Measurements from ENCODE around the gene NTM. TPM values are rescaled to one million over a fixed set of nuclear protein-coding genes. Genes with fewer than 3 reads are reported as not detected.

Gene NTM
- total RNA-seq, 2 donors from 2014 or later, result 1.7 to 3.6 TPM

- TF ChIP-seq CTCF (conservative IDR thresholded peaks at IDR 0.05), result no peak
- H3K27ac Mint-ChIP-seq, result no peak overlapping the region
- no peak overlapping the region for H3K27ac ChIP-seq (ENCODE audit: low read depth, low read length)
Measured at GRCh38 chr11:132251061-132251460, 880.6 kb downstream of the NTM start.

GRCh38 chr11:132253469-132254264 lies 883.3 kb downstream of the NTM start:
- no peak overlapping the region for H3K4me3 ChIP-seq (ENCODE audit: low read length)
- peaks cover 5% of the 10 kb centered on the region for H3K27me3 ChIP-seq (ENCODE audit: control insufficient read depth, insufficient read depth, low read length, poor library complexity, severe bottlenecking)
- Mint-ChIP-seq H3K27ac (no peak overlapping the region), H3K4me1 (no peaks in the 10 kb centered on the region), H3K27me3 (ENCODE audit: insufficient read depth) (no peaks in the 10 kb centered on the region), H3K9me3 (no peaks in the 10 kb centered on the region), H3K4me3 (no peak overlapping the region), H3K36me3 (ENCODE audit: low read depth) (no peaks in the 10 kb centered on the region)
- no peak for TF ChIP-seq CTCF (conservative IDR thresholded peaks at IDR 0.05)
- no peaks in the 10 kb centered on the region for H3K9me3 ChIP-seq (ENCODE audit: control insufficient read depth, low read length)
- H3K27ac ChIP-seq (ENCODE audit: low read depth, low read length), result no peak overlapping the region
- 83 to 89% methylated on average over 8 to 9 of the region's 9 CpGs for WGBS, 2 experiments (ENCODE audit: insufficient coverage in 1 of 2, insufficient read length in 1 of 2)
- H3K36me3 ChIP-seq (ENCODE audit: control insufficient read depth, insufficient read depth, low read length), result no peaks in the 10 kb centered on the region
- no peak overlapping the region for H3K9ac ChIP-seq (ENCODE audit: extremely low read depth, low read length, poor library complexity, severe bottlenecking)
- DNase-seq, result no peak
- H3K4me1 ChIP-seq (ENCODE audit: control insufficient read depth, insufficient read depth, low read length), result no peaks in the 10 kb centered on the region

More at GRCh38 chr11:132251061-132251460, 880.6 kb downstream of the NTM start:
- Histone ChIP-seq H3K36me3 (ENCODE audit: control insufficient read depth, insufficient read depth, low read length) (no peaks in the 10 kb centered on the region), H3K4me1 (ENCODE audit: control insufficient read depth, insufficient read depth, low read length) (no peaks in the 10 kb centered on the region), H3K9ac (ENCODE audit: extremely low read depth, low read length, poor library complexity, severe bottlenecking) (no peak overlapping the region), H3K27me3 (ENCODE audit: control insufficient read depth, insufficient read depth, low read length, poor library complexity, severe bottlenecking) (no peaks in the 10 kb centered on the region), H3K9me3 (ENCODE audit: control insufficient read depth, low read length) (no peaks in the 10 kb centered on the region), H3K4me3 (ENCODE audit: low read length) (no peak overlapping the region)
- H3K4me1 Mint-ChIP-seq, result no peaks in the 10 kb centered on the region
- H3K9me3 Mint-ChIP-seq, result no peaks in the 10 kb centered on the region
- H3K4me3 Mint-ChIP-seq, result no peak overlapping the region
- WGBS, 2 experiments (ENCODE audit: insufficient coverage in 1 of 2, insufficient read length in 1 of 2), result 88 to 100% methylated on average over 1 of the region's 1 CpG
- no peaks in the 10 kb centered on the region for H3K36me3 Mint-ChIP-seq (ENCODE audit: low read depth)
- no peak for DNase-seq
- no peaks in the 10 kb centered on the region for H3K27me3 Mint-ChIP-seq (ENCODE audit: insufficient read depth)

GRCh38 chr11:132254906-132255305 lies 884.5 kb downstream of the NTM start:
- WGBS, 2 experiments (ENCODE audit: insufficient coverage in 1 of 2, insufficient read length in 1 of 2), result 86 to 100% methylated on average over 1 of the region's 1 CpG
- no peak overlapping the region for H3K4me3 Mint-ChIP-seq
- no peak overlapping the region for H3K27ac Mint-ChIP-seq

More at GRCh38 chr11:132254906-132255305, 884.5 kb downstream of the NTM start:
- Histone ChIP-seq H3K27ac (ENCODE audit: low read depth, low read length) (no peak overlapping the region), H3K9ac (ENCODE audit: extremely low read depth, low read length, poor library complexity, severe bottlenecking) (no peak overlapping the region), H3K36me3 (ENCODE audit: control insufficient read depth, insufficient read depth, low read length) (no peaks in the 10 kb centered on the region), H3K4me1 (ENCODE audit: control insufficient read depth, insufficient read depth, low read length) (no peaks in the 10 kb centered on the region), H3K4me3 (ENCODE audit: low read length) (no peak overlapping the region), H3K27me3 (ENCODE audit: control insufficient read depth, insufficient read depth, low read length, poor library complexity, severe bottlenecking) (peaks cover 8% of the 10 kb centered on the region), H3K9me3 (ENCODE audit: control insufficient read depth, low read length) (no peaks in the 10 kb centered on the region)
- H3K9me3 Mint-ChIP-seq, result no peaks in the 10 kb centered on the region
- TF ChIP-seq CTCF (conservative IDR thresholded peaks at IDR 0.05), result no peak
- H3K36me3 Mint-ChIP-seq (ENCODE audit: low read depth), result no peaks in the 10 kb centered on the region
- no peaks in the 10 kb centered on the region for H3K27me3 Mint-ChIP-seq (ENCODE audit: insufficient read depth)
- DNase-seq, result no peak
- no peaks in the 10 kb centered on the region for H3K4me1 Mint-ChIP-seq
